Liver (tissue), 9 donors: ENCODE measurements around the gene BIRC3. TPM values are rescaled to one million over a fixed set of nuclear protein-coding genes. Genes with fewer than 3 reads are reported as not detected.
A peak's percentile ranks its signal among the peaks of the same experiment; 100 is the strongest.

Source experiments
- DNase-seq: peaks from one replicate; pipeline ENCODE4 v3.0.0-alpha.2; 2017; ENCODE audit warnings: low spot score
- H3K27ac ChIP-seq, 2 donors: one replicate each; pipeline ENCODE4 v1.7.0; 2013; ENCODE audit warnings: inconsistent platforms in 2 of 2, low read length in 2 of 2, control low read depth in 1 of 2, low read depth in 1 of 2, mild to moderate bottlenecking in 1 of 2
- H3K27me3 ChIP-seq, 4 donors: one replicate each; pipeline versions ENCODE4 v1.6.1 to v1.7.0; 2013; ENCODE audit warnings: low read length in 3 of 4, inconsistent platforms in 1 of 4, mild to moderate bottlenecking in 1 of 4, moderate library complexity in 1 of 4; ENCODE audit not compliant: control insufficient read depth in 4 of 4, insufficient read depth in 4 of 4
- H3K36me3 ChIP-seq, 4 donors: one replicate each; pipeline versions ENCODE4 v1.6.1 to v1.7.0; 2013; ENCODE audit warnings: low read length in 3 of 4, mild to moderate bottlenecking in 3 of 4, low read depth in 1 of 4, moderate library complexity in 1 of 4; ENCODE audit not compliant: control insufficient read depth in 4 of 4, insufficient read depth in 3 of 4
- H3K4me1 ChIP-seq, 4 donors: one replicate each; pipeline versions ENCODE4 v1.6.1 to v1.7.0; 2013; ENCODE audit warnings: low read length in 3 of 4, mild to moderate bottlenecking in 3 of 4, moderate library complexity in 1 of 4; ENCODE audit not compliant: control insufficient read depth in 4 of 4, insufficient read depth in 4 of 4
- H3K4me3 ChIP-seq, 3 donors: one replicate each; pipeline versions ENCODE4 v1.6.1 to v1.7.0; 2013; ENCODE audit warnings: low read length in 3 of 3, control low read depth in 1 of 3, low read depth in 1 of 3, mild to moderate bottlenecking in 1 of 3
- H3K9ac ChIP-seq, 2 donors: one replicate each; pipeline ENCODE4 v1.7.0; 2013; ENCODE audit warnings: low read length in 2 of 2, mild to moderate bottlenecking in 2 of 2, moderate library complexity in 2 of 2, control low read depth in 1 of 2, low read depth in 1 of 2
- H3K9me3 ChIP-seq, 4 donors: one replicate each; pipeline versions ENCODE4 v1.6.1 to v1.7.0; 2013; ENCODE audit warnings: low read length in 3 of 4; ENCODE audit not compliant: control insufficient read depth in 4 of 4
- CTCF ChIP-seq: fragments of 150-350 bp; IDR thresholded peaks from 2 replicates; pipeline ENCODE4 v1.5.1; 2017; ENCODE audit warnings: improper control_type of control experiment, low read depth, low read length; ENCODE audit not compliant: missing input control
- EGR1 ChIP-seq, 2 donors: IDR thresholded peaks; 2 replicates each; pipeline ENCODE4 v1.6.1; 2016 to 2018; ENCODE audit warnings: antibody characterized with exemption in 2 of 2, low read depth in 2 of 2
- FOXA2 ChIP-seq: IDR thresholded peaks from 2 replicates; pipeline ENCODE4 v1.6.1; 2016; ENCODE audit warnings: antibody characterized with exemption
- GABPA ChIP-seq, 2 donors: IDR thresholded peaks in 1 of 2; conservative IDR thresholded peaks in 1 of 2; 2 replicates each; pipeline ENCODE4 v1.6.1; 2016; ENCODE audit warnings: antibody characterized with exemption in 2 of 2, mild to moderate bottlenecking in 1 of 2, moderate library complexity in 1 of 2
- HNF4A ChIP-seq, 2 donors: conservative IDR thresholded peaks; 2 replicates each; pipeline ENCODE4 v1.6.1; 2016; ENCODE audit warnings: antibody characterized with exemption in 2 of 2, mild to moderate bottlenecking in 2 of 2
- HNF4G ChIP-seq: IDR thresholded peaks from 2 replicates; pipeline ENCODE4 v1.6.1; 2016; ENCODE audit warnings: antibody characterized with exemption
- JUND ChIP-seq, 2 donors: IDR thresholded peaks; 2 replicates each; pipeline ENCODE4 v1.6.1; 2016; ENCODE audit warnings: antibody characterized with exemption in 2 of 2
- MAX ChIP-seq: IDR thresholded peaks from 2 replicates; pipeline ENCODE4 v1.6.1; 2016; ENCODE audit warnings: antibody characterized with exemption
- NR2F2 ChIP-seq: IDR thresholded peaks from 2 replicates; pipeline ENCODE4 v1.6.1; 2016; ENCODE audit warnings: antibody characterized with exemption
- RAD21 ChIP-seq, 2 donors: IDR thresholded peaks; 2 replicates each; pipeline ENCODE4 v1.6.1; 2016; ENCODE audit warnings: antibody characterized with exemption in 2 of 2, mild to moderate bottlenecking in 2 of 2
- REST ChIP-seq: IDR thresholded peaks from 2 replicates; pipeline ENCODE4 v1.6.1; 2016; ENCODE audit warnings: antibody characterized with exemption, mild to moderate bottlenecking
- RXRA ChIP-seq, 2 donors: IDR thresholded peaks; 2 replicates each; pipeline ENCODE4 v1.6.1; 2017 to 2018; ENCODE audit warnings: antibody characterized with exemption in 2 of 2, mild to moderate bottlenecking in 1 of 2
- SP1 ChIP-seq: IDR thresholded peaks from 2 replicates; pipeline ENCODE4 v1.6.1; 2018; ENCODE audit warnings: antibody characterized with exemption, mild to moderate bottlenecking
- TAF1 ChIP-seq: conservative IDR thresholded peaks from 2 replicates; pipeline ENCODE4 v1.6.1; 2016; ENCODE audit warnings: antibody characterized with exemption, mild to moderate bottlenecking
- YY1 ChIP-seq: IDR thresholded peaks from 2 replicates; pipeline ENCODE4 v1.6.1; 2016; ENCODE audit warnings: antibody characterized with exemption, mild to moderate bottlenecking
- ZBTB33 ChIP-seq: IDR thresholded peaks from 2 replicates; pipeline ENCODE4 v1.6.1; 2016; ENCODE audit warnings: antibody characterized with exemption
- WGBS: extraction: QIAGEN DNeasy Blood & Tissue Kit; methylation state at CpG from one replicate; pipeline ENCODE4 v1.1.7; 2013; 5-methylcytosine and 5-hydroxymethylcytosine counted together
- polyA plus RNA-seq, 2 donors: library from polyadenylated mRNA; stranded (reverse) in 1 of 2; unstranded in 1 of 2; fragments of 200-250 nt in 1 of 2; fragments of >200 nt in 1 of 2; fragmentation: Nextera tagmentation in 1 of 2; extraction: Ambion mirVana in 1 of 2; gene quantifications; one replicate each; pipeline versions ENCODE4 v1.2.1 to v1.2.3, GENCODE V29; 2013 to 2015
- total RNA-seq, 2 donors: library from RNA; depleted of rRNA; stranded (reverse); fragments of >200 nt; gene quantifications; one replicate each; pipeline ENCODE4 v1.2.3, GENCODE V29; 2014
- donor health status: healthy.
- donor health status: healthy.
- donor health status: healthy.
- donor health status: healthy.
- donor health status: healthy.

BIRC3 gene
- total and polyA plus RNA-seq, 4 donors: 1.4 to 8.1 (median 2.9) TPM

- TF ChIP-seq JUND (IDR thresholded peaks at IDR 0.05) (no peak), SP1 (no peak), REST (no peak), GABPA (IDR thresholded peaks at IDR 0.05 in 1 of 2, conservative IDR thresholded peaks at IDR 0.05 in 1 of 2) (no peak), CTCF (no peak)
- no peak for DNase-seq
- Histone ChIP-seq H3K27me3 (no peaks in the 10 kb centered on the region), H3K9me3 (no peaks in the 10 kb centered on the region), H3K27ac (peak overlapping the region in 1 of 2 donors; percentile 53), H3K36me3 (no peaks in the 10 kb centered on the region), H3K4me1 (peaks cover 2 to 12% (median 4%) of the 10 kb centered on the region in 4 donors), H3K9ac (no peak overlapping the region), H3K4me3 (no peak overlapping the region)
- 66% methylated on average over 5 of the region's 5 CpGs for WGBS
Observed at GRCh38 chr11:102267609-102268008, 49.7 kb upstream of the BIRC3 start.

GRCh38 chr11:102268083-102268984 lies 49.0 kb upstream of the BIRC3 start:
- no peaks in the 10 kb centered on the region for H3K27me3 ChIP-seq
- 19% methylated on average over 39 of the region's 39 CpGs for WGBS
- H3K4me1 ChIP-seq: peaks cover 2 to 12% (median 4%) of the 10 kb centered on the region in 4 donors
- DNase-seq: peak; percentile 81
- no peak overlapping the region for H3K9ac ChIP-seq
- H3K27ac ChIP-seq: peak overlapping the region; percentile 53 to 83
- no peaks in the 10 kb centered on the region for H3K36me3 ChIP-seq
- peak overlapping the region; percentile 37 to 84 (median 55) for H3K4me3 ChIP-seq
- H3K9me3 ChIP-seq: no peaks in the 10 kb centered on the region
- no peak for TF ChIP-seq TAF1
- TF ChIP-seq RAD21 (IDR thresholded peaks at IDR 0.05): peak; percentile 76 to 82
- TF ChIP-seq RXRA (IDR thresholded peaks at IDR 0.05): peak; percentile 17
- TF ChIP-seq NR2F2: no peak
- peak; percentile 34 for TF ChIP-seq MAX
- peak; percentile 62 for TF ChIP-seq CTCF
- no peak for TF ChIP-seq EGR1 (IDR thresholded peaks at IDR 0.05; ENCODE audit: low read depth in 2 of 2)
- no peak for TF ChIP-seq HNF4G
- TF ChIP-seq GABPA (IDR thresholded peaks at IDR 0.05 in 1 of 2, conservative IDR thresholded peaks at IDR 0.05 in 1 of 2): peak in 1 of 2 donors; percentile 46
- no peak for TF ChIP-seq FOXA2
- TF ChIP-seq SP1: peak; percentile 59
- TF ChIP-seq ZBTB33: no peak
- TF ChIP-seq YY1: no peak
- TF ChIP-seq REST: peak; percentile 68
- no peak for TF ChIP-seq JUND (IDR thresholded peaks at IDR 0.05)
- TF ChIP-seq HNF4A (conservative IDR thresholded peaks at IDR 0.05): peak; percentile 13 to 28
